ENCODE data around the gene NME8.

NME8 gene

DNA sequence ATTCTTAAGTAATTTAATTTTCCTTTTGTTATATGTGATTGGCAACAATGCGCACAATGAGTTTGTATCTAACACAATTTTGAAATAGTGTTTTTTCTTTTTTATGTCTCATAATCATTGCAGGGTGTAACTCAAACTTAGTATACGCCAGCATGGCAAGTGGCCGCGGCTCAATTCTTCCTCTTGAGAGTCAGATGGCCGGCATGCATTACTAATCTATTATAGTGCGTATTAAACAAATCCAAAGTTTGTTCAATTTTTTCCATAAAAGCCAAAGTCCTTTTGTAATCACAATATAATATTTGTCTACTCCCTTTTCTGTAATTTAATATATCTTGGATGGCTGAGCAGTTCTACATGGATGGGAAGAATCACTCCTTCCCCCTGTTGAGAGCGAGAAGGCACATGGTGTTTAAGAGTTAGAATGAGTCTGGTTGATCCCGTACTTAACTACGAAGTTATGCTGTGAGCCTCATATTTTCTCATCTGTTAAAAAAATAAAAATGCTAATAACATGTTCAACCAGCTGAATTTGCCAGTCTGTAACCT, 84.7 kb downstream of the NME8 start:
- no peak for DNase-seq (ENCODE audit: low read depth)

DNA sequence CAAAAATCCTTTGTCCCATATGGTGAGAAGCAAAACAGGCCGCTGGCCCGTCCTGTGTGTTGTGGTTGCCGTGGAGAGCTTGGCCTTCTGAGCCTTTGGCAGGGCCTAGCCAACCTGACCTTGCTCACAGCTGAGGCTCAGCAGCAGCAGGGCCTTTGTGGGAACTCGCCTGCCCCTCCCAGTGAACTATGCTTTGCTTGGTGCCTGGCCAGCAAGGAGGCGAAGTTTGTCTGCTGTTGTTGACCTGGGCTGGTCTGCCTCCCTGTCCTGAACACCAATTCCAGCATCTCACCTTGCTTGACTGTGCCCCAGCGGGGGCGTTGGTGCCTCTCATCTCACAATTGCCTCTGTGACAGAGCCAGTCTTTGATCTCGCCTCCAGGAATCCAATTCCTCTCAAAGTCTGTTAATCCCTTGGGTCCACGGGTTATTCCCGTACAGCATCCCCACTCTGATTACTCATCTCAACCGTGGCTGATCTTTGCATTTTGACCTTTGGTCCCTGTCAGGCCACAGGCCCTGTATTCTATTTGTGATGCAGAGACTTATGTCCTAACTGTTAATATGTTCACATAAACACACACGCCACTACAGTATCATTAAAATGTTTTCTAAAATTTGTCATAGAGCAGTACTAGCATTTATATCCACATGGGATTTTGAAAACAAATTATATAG, 94.7 kb downstream of the NME8 start:
- DNase-seq (ENCODE audit: low read depth): no peak

DNA sequence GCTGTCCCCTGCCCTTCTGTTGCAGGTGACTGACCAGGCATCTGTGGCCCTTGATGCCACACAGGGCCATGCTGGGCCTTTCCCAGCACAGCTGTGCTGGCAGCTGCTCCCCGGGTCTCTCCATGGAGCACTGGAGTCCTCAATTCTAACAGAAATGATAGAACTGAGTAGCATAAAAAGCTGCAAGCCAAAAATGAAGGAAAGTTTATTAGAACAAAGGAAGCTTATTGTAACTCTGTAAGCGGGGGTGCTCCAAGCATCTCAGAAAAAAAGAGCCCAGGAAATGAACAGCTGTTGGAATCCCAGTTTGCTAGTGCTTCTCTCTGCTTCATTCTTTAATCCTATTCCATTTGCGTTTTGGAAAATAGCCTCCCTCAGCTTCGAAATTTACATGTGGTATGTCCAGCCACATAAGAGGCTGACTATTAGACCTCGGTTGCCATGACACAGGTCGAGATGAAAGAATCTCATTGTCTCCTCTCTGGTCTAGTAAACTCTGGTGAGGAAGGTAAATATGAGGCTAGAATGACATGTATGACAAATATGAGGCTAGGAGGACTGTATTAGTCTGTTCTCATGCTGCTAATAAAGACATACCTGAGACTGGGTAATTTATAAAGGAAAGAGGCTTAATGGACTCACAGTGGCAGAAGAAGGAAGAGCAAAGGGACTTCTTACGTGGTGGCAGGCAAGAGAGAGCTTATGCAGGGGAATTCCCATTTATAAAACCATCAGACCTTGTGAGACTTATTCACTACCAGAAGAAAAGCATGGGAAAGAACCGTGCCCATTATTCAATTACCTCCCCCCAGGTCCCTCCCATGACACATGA, 95.7 kb downstream of the NME8 start:
- no peak for DNase-seq (ENCODE audit: low read depth)

DNA sequence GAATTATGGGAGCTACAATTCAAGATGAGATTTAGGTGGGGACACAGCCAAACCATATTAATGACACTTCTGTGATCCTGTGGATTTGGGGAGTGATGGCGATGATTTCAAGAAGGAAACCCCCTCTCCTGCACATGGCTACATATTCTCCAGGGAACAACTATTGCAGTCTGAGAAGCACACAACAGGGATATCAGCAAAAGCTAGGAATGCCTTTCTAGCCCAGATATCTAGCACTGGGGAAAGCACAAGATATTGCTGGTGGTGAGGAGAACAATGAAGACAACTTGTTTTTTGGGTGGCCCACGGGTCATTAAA, 96.3 kb downstream of the NME8 start:
- DNase-seq (ENCODE audit: low read depth): no peak

DNA sequence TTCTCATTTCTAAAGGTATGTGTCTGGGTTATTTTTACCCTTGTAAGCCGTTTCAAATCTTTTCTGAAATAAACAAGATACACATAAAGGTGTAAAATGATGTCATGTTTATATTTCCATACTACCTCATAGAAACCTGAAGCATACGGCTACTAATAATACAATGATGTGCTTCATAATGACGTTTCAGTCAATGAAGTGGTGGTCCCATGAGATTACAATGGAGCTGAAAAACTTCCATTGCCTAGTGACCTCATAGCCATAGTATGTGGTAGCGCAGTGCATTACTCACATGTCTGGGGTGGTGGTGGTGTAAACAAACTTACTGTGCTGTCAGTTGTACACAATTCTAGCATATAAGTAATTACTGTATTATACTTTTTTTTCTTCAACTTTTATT, 96.9 kb downstream of the NME8 start:
- DNase-seq (ENCODE audit: low read depth): no peak

DNA sequence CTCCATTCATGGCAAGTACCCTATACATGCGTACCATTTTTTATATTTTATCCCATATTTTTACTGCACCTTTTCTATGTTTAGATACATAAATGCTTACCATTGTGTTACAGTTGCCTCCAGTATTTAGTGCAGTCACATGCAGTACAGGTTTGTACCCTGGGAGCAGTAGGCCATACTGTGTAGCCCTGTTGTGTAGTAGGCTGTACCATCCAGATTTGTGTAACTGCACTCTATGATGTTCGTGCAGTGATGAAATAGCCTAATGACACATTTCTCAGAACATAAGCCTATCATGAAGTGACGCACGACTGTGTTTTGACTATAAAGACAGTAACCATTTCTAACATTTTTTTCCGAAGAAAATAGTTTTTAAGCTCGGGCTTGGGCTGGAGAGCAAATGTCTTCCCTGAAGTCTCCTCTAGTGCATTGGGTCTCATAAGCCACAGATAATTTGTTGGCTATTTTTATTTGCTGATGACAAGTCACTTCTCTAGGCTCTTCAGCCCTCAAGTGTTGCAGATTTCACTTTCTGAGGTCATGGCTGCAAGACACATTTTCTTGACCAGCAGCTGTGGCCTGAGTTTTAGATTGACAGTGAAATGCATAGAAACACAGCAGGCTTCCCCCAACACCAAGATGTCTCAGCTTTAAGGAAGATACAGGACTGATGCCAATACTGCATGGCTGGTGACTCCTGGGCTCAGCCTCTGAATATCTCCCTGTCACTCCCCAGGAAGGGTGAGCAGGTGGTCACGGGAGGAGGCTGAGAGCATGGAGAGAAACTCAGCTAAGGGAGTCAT, 98.9 kb downstream of the NME8 start:
- no peak for DNase-seq (ENCODE audit: low read depth)

DNA sequence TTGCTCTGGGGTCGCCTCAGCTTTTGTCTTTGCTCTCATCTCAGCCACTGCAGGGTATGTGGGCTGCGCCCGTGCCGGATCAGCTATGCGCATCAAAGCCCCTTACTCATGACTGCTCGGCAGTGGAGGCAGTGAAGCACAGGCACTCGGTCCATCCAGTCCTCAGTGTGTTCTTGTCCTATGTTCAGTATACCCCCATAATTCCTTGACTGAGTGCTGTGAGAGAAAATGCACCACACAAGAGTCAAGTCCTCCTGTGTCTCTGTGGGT, 99.5 kb downstream of the NME8 start:
- DNase-seq (ENCODE audit: low read depth): no peak

Measured in EH (cell line).